Measurements from ENCODE around the gene HMCN2.
A peak's percentile ranks its signal among the peaks of the same experiment; 100 is the strongest.

Gene HMCN2

GRCh38 chr9:130319944-130320712 is 54.6 kb downstream of the HMCN2 start:
- in situ Hi-C loops (cut with MboI; ENCODE audit: low sequenced_read_pairs): no loop called here
- H3K36me3 ChIP-seq (replicated peaks): no peaks in the 10 kb centered on the region
- DNase-seq (ENCODE audit: low spot score in 2 of 2): no peak
- no peak overlapping the region for H3K4me3 ChIP-seq
- H3K4me1 ChIP-seq: no peaks in the 10 kb centered on the region
- H3K9me3 ChIP-seq: no peaks in the 10 kb centered on the region
- H3K27me3 ChIP-seq (ENCODE audit: low read depth): peaks cover 41% of the 10 kb centered on the region

- in situ Hi-C loops (cut with MboI; ENCODE audit: low sequenced_read_pairs): no loop called here
- Histone ChIP-seq H3K9me3 (no peaks in the 10 kb centered on the region), H3K27me3 (ENCODE audit: low read depth) (peaks cover 41% of the 10 kb centered on the region), H3K36me3 (replicated peaks) (no peaks in the 10 kb centered on the region), H3K4me1 (no peaks in the 10 kb centered on the region), H3K4me3 (no peak overlapping the region)
- peak in 1 of 2 experiments; percentile 24 for DNase-seq (ENCODE audit: low spot score in 2 of 2)
Observed at GRCh38 chr9:130320723-130321481, 55.3 kb downstream of the HMCN2 start.

GRCh38 chr9:130321539-130321938 is 56.0 kb downstream of the HMCN2 start:
- Histone ChIP-seq H3K4me3 (no peak overlapping the region), H3K27me3 (ENCODE audit: low read depth) (peaks cover 41% of the 10 kb centered on the region), H3K36me3 (replicated peaks) (no peaks in the 10 kb centered on the region), H3K4me1 (no peaks in the 10 kb centered on the region), H3K9me3 (no peaks in the 10 kb centered on the region)
- in situ Hi-C loops (cut with MboI; ENCODE audit: low sequenced_read_pairs): no loop called here
- DNase-seq (ENCODE audit: low spot score in 2 of 2): no peak

GRCh38 chr9:130323051-130323745 is 57.6 kb downstream of the HMCN2 start:
- Histone ChIP-seq H3K27me3 (ENCODE audit: low read depth) (peaks cover 46% of the 10 kb centered on the region), H3K9me3 (no peaks in the 10 kb centered on the region), H3K4me3 (no peak overlapping the region), H3K36me3 (replicated peaks) (no peaks in the 10 kb centered on the region), H3K4me1 (no peaks in the 10 kb centered on the region)
- DNase-seq (ENCODE audit: low spot score in 2 of 2): no peak
- in situ Hi-C loops (cut with MboI; ENCODE audit: low sequenced_read_pairs): no loop called here

- Histone ChIP-seq H3K27me3 (ENCODE audit: low read depth) (peaks cover 48% of the 10 kb centered on the region), H3K4me1 (no peaks in the 10 kb centered on the region), H3K36me3 (replicated peaks) (no peaks in the 10 kb centered on the region), H3K4me3 (no peak overlapping the region), H3K9me3 (no peaks in the 10 kb centered on the region)
- in situ Hi-C loops (cut with MboI; ENCODE audit: low sequenced_read_pairs): loop anchor here (25.0 kb wide), 1 partner anchor 214 kb away; no protein-coding TSS in a partner anchor
- DNase-seq (ENCODE audit: low spot score in 2 of 2): no peak
Observed at GRCh38 chr9:130325921-130326320, 60.4 kb downstream of the HMCN2 start.

- in situ Hi-C loops (cut with MboI; ENCODE audit: low sequenced_read_pairs): loop anchor here (25.0 kb wide), 1 partner anchor 215 kb away; no protein-coding TSS in a partner anchor
- Histone ChIP-seq H3K4me3 (no peak overlapping the region), H3K9me3 (no peaks in the 10 kb centered on the region), H3K27me3 (ENCODE audit: low read depth) (peaks cover 45% of the 10 kb centered on the region), H3K4me1 (no peaks in the 10 kb centered on the region), H3K36me3 (replicated peaks) (no peaks in the 10 kb centered on the region)
- DNase-seq (ENCODE audit: low spot score in 2 of 2): peak in 1 of 2 experiments; percentile 71
Observed at GRCh38 chr9:130327070-130327780, 61.7 kb downstream of the HMCN2 start.

GRCh38 chr9:130327781-130328348 is 62.3 kb downstream of the HMCN2 start:
- no peak for DNase-seq (ENCODE audit: low spot score in 2 of 2)
- no peak overlapping the region for H3K4me3 ChIP-seq
- in situ Hi-C loops (cut with MboI; ENCODE audit: low sequenced_read_pairs): loop anchor here (25.0 kb wide), 1 partner anchor 216 kb away; no protein-coding TSS in a partner anchor
- peaks cover 44% of the 10 kb centered on the region for H3K27me3 ChIP-seq (ENCODE audit: low read depth)
- no peaks in the 10 kb centered on the region for H3K9me3 ChIP-seq
- H3K36me3 ChIP-seq (replicated peaks): no peaks in the 10 kb centered on the region
- H3K4me1 ChIP-seq: no peaks in the 10 kb centered on the region

- Histone ChIP-seq H3K9me3 (no peaks in the 10 kb centered on the region), H3K36me3 (replicated peaks) (no peaks in the 10 kb centered on the region), H3K4me3 (no peak overlapping the region), H3K4me1 (no peaks in the 10 kb centered on the region), H3K27me3 (ENCODE audit: low read depth) (peaks cover 43% of the 10 kb centered on the region)
- no peak for DNase-seq (ENCODE audit: low spot score in 2 of 2)
- in situ Hi-C loops (cut with MboI; ENCODE audit: low sequenced_read_pairs): loop anchor here (25.0 kb wide), 1 partner anchor 216 kb away; no protein-coding TSS in a partner anchor
Observed at GRCh38 chr9:130328349-130328801, 62.8 kb downstream of the HMCN2 start.

GRCh38 chr9:130329061-130329460 is 63.5 kb downstream of the HMCN2 start:
- no peak overlapping the region for H3K4me3 ChIP-seq
- H3K9me3 ChIP-seq: no peaks in the 10 kb centered on the region
- in situ Hi-C loops (cut with MboI; ENCODE audit: low sequenced_read_pairs): loop anchor here (25.0 kb wide), 1 partner anchor 217 kb away; no protein-coding TSS in a partner anchor
- H3K36me3 ChIP-seq (replicated peaks): no peaks in the 10 kb centered on the region
- no peak for DNase-seq (ENCODE audit: low spot score in 2 of 2)
- no peaks in the 10 kb centered on the region for H3K4me1 ChIP-seq
- H3K27me3 ChIP-seq (ENCODE audit: low read depth): peaks cover 39% of the 10 kb centered on the region

- peaks cover 33% of the 10 kb centered on the region for H3K27me3 ChIP-seq (ENCODE audit: low read depth)
- in situ Hi-C loops (cut with MboI; ENCODE audit: low sequenced_read_pairs): loop anchor here (25.0 kb wide), 1 partner anchor 218 kb away; no protein-coding TSS in a partner anchor
- H3K4me1 ChIP-seq: no peaks in the 10 kb centered on the region
- no peaks in the 10 kb centered on the region for H3K36me3 ChIP-seq (replicated peaks)
- no peak overlapping the region for H3K4me3 ChIP-seq
- no peaks in the 10 kb centered on the region for H3K9me3 ChIP-seq
- DNase-seq (ENCODE audit: low spot score in 2 of 2): no peak
Observed at GRCh38 chr9:130330202-130330862, 64.8 kb downstream of the HMCN2 start.

- H3K4me1 ChIP-seq: no peaks in the 10 kb centered on the region
- in situ Hi-C loops (cut with MboI; ENCODE audit: low sequenced_read_pairs): loop anchor here (25.0 kb wide), 1 partner anchor 219 kb away; no protein-coding TSS in a partner anchor
- no peaks in the 10 kb centered on the region for H3K9me3 ChIP-seq
- H3K36me3 ChIP-seq (replicated peaks): no peaks in the 10 kb centered on the region
- DNase-seq (ENCODE audit: low spot score in 2 of 2): no peak
- H3K27me3 ChIP-seq (ENCODE audit: low read depth): peaks cover 33% of the 10 kb centered on the region
- H3K4me3 ChIP-seq: no peak overlapping the region
Observed at GRCh38 chr9:130331061-130331460, 65.5 kb downstream of the HMCN2 start.

- Histone ChIP-seq H3K36me3 (replicated peaks) (no peaks in the 10 kb centered on the region), H3K4me3 (no peak overlapping the region), H3K9me3 (no peaks in the 10 kb centered on the region), H3K27me3 (ENCODE audit: low read depth) (peaks cover 33% of the 10 kb centered on the region), H3K4me1 (no peaks in the 10 kb centered on the region)
- in situ Hi-C loops (cut with MboI; ENCODE audit: low sequenced_read_pairs): loop anchor here (25.0 kb wide), 1 partner anchor 219 kb away; no protein-coding TSS in a partner anchor
- no peak for DNase-seq (ENCODE audit: low spot score in 2 of 2)
Observed at GRCh38 chr9:130331573-130331972, 66.0 kb downstream of the HMCN2 start.
